Neural cell (in vitro differentiated cells): ENCODE results near the gene MTHFD2. TPM values are rescaled to one million over a fixed set of nuclear protein-coding genes. Genes with fewer than 3 reads are reported as not detected.

Source experiments
- H2AFZ ChIP-seq: fragments of 200-600, 300-800 bp; sonication (generic), shearing (Covaris generic); 2 replicates; pipeline ENCODE4 v1.6.0; 2014; ENCODE audit warnings: low read depth, mild to moderate bottlenecking, antibody characterized with exemption, low read length, moderate library complexity
- H3F3A ChIP-seq: fragments of 200-600 bp; shearing (Covaris generic); 2 replicates; pipeline ENCODE4 v1.6.1; 2016; ENCODE audit warnings: mild to moderate bottlenecking, moderate library complexity, mixed read lengths, antibody characterized with exemption, low read length; ENCODE audit not compliant: insufficient read depth, poor library complexity, severe bottlenecking
- H3K27ac ChIP-seq: fragments of 200-600, 300-800 bp; sonication (generic), shearing (Covaris generic); 2 replicates; pipeline ENCODE4 v1.5.1; 2014; ENCODE audit warnings: mild to moderate bottlenecking, low read length, moderate library complexity
- H3K27me3 ChIP-seq: fragments of 300-800, 200-600 bp; sonication (generic), shearing (Covaris generic); 2 replicates; pipeline ENCODE4 v1.6.0; 2014; ENCODE audit warnings: mild to moderate bottlenecking, low read depth, low read length, moderate library complexity; ENCODE audit not compliant: insufficient read depth
- H3K36me3 ChIP-seq: fragments of 300-800, 200-600 bp; sonication (generic), shearing (Covaris generic); 2 replicates; pipeline ENCODE4 v1.5.1; 2014; ENCODE audit warnings: mild to moderate bottlenecking, antibody characterized with exemption, low read length, moderate library complexity; ENCODE audit not compliant: insufficient read depth
- H3K4me2 ChIP-seq: fragments of 300-800, 200-600 bp; sonication (generic), shearing (Covaris generic); 2 replicates; pipeline ENCODE4 v1.6.0; 2014; ENCODE audit warnings: mild to moderate bottlenecking, low read length
- H3K4me3 ChIP-seq: fragments of 300-800, 200-600 bp; sonication (generic), shearing (Covaris generic); 2 replicates; pipeline ENCODE4 v1.5.1; 2014; ENCODE audit warnings: mild to moderate bottlenecking, low read length, moderate library complexity
- H3K79me2 ChIP-seq: fragments of 200-600 bp; shearing (Covaris generic); replicated peaks from 2 replicates; pipeline ENCODE4 v1.6.0; 2014; ENCODE audit warnings: mild to moderate bottlenecking, low read length, moderate library complexity; ENCODE audit not compliant: insufficient read depth
- H3K9ac ChIP-seq: fragments of 300-800, 200-600 bp; sonication (generic), shearing (Covaris generic); 2 replicates; pipeline ENCODE4 v1.6.1; 2016; ENCODE audit warnings: mild to moderate bottlenecking, low read length, mixed read lengths
- H3K9me2 ChIP-seq: fragments of 200-600 bp; shearing (Covaris generic); 2 replicates; pipeline ENCODE4 v1.6.1; 2016; ENCODE audit warnings: mild to moderate bottlenecking, low read length, mixed read lengths; ENCODE audit not compliant: insufficient read depth
- H3K9me3 ChIP-seq: fragments of 200-600, 300-800 bp; sonication (generic), shearing (Covaris generic); 2 replicates; pipeline ENCODE4 v1.6.1; 2016; ENCODE audit warnings: mild to moderate bottlenecking, mixed run types, low read length, moderate library complexity, mixed read lengths
- H4K20me1 ChIP-seq: fragments of 200-600 bp; shearing (Covaris generic); 2 replicates; pipeline ENCODE4 v1.6.1; 2016; ENCODE audit warnings: mild to moderate bottlenecking, mixed run types; ENCODE audit not compliant: insufficient read depth
- EP300 ChIP-seq: fragments of 450-650 bp; conservative IDR thresholded peaks from 2 replicates; pipeline ENCODE4 v1.6.1; 2014; ENCODE audit warnings: antibody characterized with exemption, mild to moderate bottlenecking, moderate library complexity; ENCODE audit not compliant: poor library complexity, severe bottlenecking
- EZH2 ChIP-seq: fragments of 200-600, 300-800 bp; shearing (Covaris generic), sonication (generic); IDR thresholded peaks from 2 replicates; pipeline ENCODE4 v1.6.1; 2014; ENCODE audit warnings: antibody characterized with exemption, low read length, borderline replicate concordance, mild to moderate bottlenecking; ENCODE audit not compliant: insufficient read depth, poor library complexity, severe bottlenecking
- MXI1 ChIP-seq: fragments of 450-650 bp; conservative IDR thresholded peaks from 2 replicates; pipeline ENCODE4 v1.6.1; 2014; ENCODE audit warnings: antibody characterized with exemption, mild to moderate bottlenecking; ENCODE audit not compliant: poor library complexity, severe bottlenecking
- POLR2AphosphoS5 ChIP-seq: IDR thresholded peaks from 2 replicates; pipeline ENCODE4 v1.6.1; 2012
- RAD21 ChIP-seq: fragments of 450-650 bp; conservative IDR thresholded peaks from 2 replicates; pipeline ENCODE4 v1.6.1; 2014; ENCODE audit warnings: antibody characterized with exemption, mild to moderate bottlenecking, moderate library complexity
- SMC3 ChIP-seq: fragments of 450-650 bp; conservative IDR thresholded peaks from 2 replicates; pipeline ENCODE4 v1.6.1; 2014; ENCODE audit warnings: antibody characterized with exemption, mild to moderate bottlenecking, moderate library complexity; ENCODE audit not compliant: poor library complexity
- polyA plus RNA-seq: library from polyadenylated mRNA; depleted of rRNA; stranded (reverse); fragments of >200 nt; gene quantifications from 2 replicates; pipeline ENCODE4 v1.2.3, GENCODE V29; 2014
- TF ChIP-seq, protein P1 (sequence below): fragments of 450-650 bp; IDR thresholded peaks from 2 replicates; pipeline ENCODE4 v1.5.1; 2014; ENCODE audit warnings: antibody characterized with exemption, mild to moderate bottlenecking, moderate library complexity; ENCODE audit not compliant: poor library complexity, severe bottlenecking
- TF ChIP-seq, protein P2 (sequence below): IDR thresholded peaks from 2 replicates; pipeline ENCODE4 v1.6.1; 2012; ENCODE audit warnings: borderline replicate concordance

Gene MTHFD2
- polyA plus RNA-seq, 1 donor from 2014 or later, result 26.3 TPM

DNA sequence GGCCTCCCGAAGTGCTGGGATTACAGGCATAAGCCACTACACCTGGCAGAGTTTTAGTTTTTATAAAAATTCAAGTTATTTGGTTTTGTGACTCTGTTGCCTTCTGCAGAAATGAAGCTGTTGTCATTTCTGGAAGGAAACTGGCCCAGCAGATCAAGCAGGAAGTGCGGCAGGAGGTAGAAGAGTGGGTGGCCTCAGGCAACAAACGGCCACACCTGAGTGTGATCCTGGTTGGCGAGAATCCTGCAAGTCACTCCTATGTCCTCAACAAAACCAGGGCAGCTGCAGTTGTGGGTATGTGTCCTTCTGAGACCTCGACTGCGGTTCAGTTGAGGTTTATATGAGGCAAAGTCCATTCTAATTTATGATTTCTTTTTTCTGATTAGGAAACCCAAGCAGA is 7.2 kb downstream of the MTHFD2 start:
- H3K9me2 ChIP-seq, result no peaks in the 10 kb centered on the region
- H3K4me3 ChIP-seq, result no peak overlapping the region
- H3K79me2 ChIP-seq, result peaks cover 24% of the 10 kb centered on the region
- no peak overlapping the region for H2AFZ ChIP-seq
- H3F3A ChIP-seq, result no peaks in the 10 kb centered on the region
- H3K36me3 ChIP-seq, result no peaks in the 10 kb centered on the region
- no peaks in the 10 kb centered on the region for H4K20me1 ChIP-seq
- H3K9ac ChIP-seq, result no peak overlapping the region
- H3K4me2 ChIP-seq, result no peak overlapping the region
- H3K27me3 ChIP-seq, result no peaks in the 10 kb centered on the region
- TF ChIP-seq EP300 (no peak), RAD21 (no peak), MXI1 (no peak), POLR2AphosphoS5 (no peak), EZH2 (no peak), SMC3 (no peak)
- TF ChIP-seq, protein P1, sequence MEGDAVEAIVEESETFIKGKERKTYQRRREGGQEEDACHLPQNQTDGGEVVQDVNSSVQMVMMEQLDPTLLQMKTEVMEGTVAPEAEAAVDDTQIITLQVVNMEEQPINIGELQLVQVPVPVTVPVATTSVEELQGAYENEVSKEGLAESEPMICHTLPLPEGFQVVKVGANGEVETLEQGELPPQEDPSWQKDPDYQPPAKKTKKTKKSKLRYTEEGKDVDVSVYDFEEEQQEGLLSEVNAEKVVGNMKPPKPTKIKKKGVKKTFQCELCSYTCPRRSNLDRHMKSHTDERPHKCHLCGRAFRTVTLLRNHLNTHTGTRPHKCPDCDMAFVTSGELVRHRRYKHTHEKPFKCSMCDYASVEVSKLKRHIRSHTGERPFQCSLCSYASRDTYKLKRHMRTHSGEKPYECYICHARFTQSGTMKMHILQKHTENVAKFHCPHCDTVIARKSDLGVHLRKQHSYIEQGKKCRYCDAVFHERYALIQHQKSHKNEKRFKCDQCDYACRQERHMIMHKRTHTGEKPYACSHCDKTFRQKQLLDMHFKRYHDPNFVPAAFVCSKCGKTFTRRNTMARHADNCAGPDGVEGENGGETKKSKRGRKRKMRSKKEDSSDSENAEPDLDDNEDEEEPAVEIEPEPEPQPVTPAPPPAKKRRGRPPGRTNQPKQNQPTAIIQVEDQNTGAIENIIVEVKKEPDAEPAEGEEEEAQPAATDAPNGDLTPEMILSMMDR, result no peak
- TF ChIP-seq, protein P2, sequence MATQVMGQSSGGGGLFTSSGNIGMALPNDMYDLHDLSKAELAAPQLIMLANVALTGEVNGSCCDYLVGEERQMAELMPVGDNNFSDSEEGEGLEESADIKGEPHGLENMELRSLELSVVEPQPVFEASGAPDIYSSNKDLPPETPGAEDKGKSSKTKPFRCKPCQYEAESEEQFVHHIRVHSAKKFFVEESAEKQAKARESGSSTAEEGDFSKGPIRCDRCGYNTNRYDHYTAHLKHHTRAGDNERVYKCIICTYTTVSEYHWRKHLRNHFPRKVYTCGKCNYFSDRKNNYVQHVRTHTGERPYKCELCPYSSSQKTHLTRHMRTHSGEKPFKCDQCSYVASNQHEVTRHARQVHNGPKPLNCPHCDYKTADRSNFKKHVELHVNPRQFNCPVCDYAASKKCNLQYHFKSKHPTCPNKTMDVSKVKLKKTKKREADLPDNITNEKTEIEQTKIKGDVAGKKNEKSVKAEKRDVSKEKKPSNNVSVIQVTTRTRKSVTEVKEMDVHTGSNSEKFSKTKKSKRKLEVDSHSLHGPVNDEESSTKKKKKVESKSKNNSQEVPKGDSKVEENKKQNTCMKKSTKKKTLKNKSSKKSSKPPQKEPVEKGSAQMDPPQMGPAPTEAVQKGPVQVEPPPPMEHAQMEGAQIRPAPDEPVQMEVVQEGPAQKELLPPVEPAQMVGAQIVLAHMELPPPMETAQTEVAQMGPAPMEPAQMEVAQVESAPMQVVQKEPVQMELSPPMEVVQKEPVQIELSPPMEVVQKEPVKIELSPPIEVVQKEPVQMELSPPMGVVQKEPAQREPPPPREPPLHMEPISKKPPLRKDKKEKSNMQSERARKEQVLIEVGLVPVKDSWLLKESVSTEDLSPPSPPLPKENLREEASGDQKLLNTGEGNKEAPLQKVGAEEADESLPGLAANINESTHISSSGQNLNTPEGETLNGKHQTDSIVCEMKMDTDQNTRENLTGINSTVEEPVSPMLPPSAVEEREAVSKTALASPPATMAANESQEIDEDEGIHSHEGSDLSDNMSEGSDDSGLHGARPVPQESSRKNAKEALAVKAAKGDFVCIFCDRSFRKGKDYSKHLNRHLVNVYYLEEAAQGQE, result no peak
- no peaks in the 10 kb centered on the region for H3K9me3 ChIP-seq
- no peak overlapping the region for H3K27ac ChIP-seq

DNA sequence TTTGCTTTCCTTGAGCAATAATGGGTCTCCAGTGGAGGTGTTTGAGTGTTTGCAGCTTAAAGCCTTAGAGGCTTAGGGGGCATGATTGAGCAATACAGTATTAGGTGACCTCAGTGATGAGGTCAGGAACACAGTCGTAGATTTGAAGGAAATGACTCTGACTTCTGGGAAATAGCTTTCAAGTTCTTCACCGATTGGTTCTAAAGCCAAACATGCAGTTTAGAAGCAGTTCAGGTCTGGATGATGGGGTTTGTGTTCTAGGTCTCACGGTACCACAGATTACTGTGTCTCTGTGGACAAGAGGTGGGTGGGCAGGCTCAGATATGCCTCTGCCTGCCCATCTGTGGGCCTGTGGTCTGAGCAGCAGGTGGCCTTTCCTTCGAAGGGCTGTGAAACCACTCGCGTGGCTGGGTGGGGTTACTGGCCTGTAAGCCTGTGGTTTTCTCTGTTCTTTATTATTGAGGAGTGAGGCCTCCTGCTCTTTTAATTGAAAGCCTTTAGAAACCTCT is 7.8 kb downstream of the MTHFD2 start:
- Histone ChIP-seq H2AFZ (no peak overlapping the region), H3K9me2 (no peaks in the 10 kb centered on the region), H4K20me1 (no peaks in the 10 kb centered on the region), H3K4me3 (no peak overlapping the region), H3K36me3 (no peaks in the 10 kb centered on the region), H3K27ac (no peak overlapping the region), H3K79me2 (peaks cover 21% of the 10 kb centered on the region), H3K27me3 (no peaks in the 10 kb centered on the region), H3K9me3 (no peaks in the 10 kb centered on the region), H3F3A (no peaks in the 10 kb centered on the region), H3K4me2 (no peak overlapping the region), H3K9ac (no peak overlapping the region)
- TF ChIP-seq, protein P2, result no peak
- TF ChIP-seq MXI1, result no peak
- TF ChIP-seq, protein P1, result no peak
